T follicular helper cell (primary cell): ENCODE results near the gene FZD10.

Source experiments
- DNase-seq: peaks from one replicate; pipeline ENCODE4 v3.0.0-alpha.2; 2020; ENCODE audit warnings: low read depth

The FZD10 gene

DNA sequence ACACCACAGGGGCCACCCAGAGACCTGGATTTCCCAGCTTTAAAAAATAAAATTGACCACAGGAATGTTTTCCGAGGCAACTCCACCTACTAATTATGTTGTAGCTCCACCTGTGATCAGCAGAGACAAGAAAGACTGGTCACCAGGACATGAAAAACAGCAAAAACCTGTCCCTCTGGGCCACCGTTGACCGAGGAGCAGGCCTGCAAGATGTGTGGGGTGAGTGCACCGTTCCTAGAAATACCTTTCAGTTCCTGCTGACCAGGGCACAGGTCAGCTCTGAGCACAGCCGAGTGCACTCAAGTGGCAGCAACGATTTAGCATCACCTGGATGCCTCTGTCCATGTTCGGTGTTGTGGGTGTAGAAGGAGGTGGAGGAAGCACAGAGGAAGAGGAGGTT is 16.9 kb downstream of the FZD10 start:
- DNase-seq: no peak

DNA sequence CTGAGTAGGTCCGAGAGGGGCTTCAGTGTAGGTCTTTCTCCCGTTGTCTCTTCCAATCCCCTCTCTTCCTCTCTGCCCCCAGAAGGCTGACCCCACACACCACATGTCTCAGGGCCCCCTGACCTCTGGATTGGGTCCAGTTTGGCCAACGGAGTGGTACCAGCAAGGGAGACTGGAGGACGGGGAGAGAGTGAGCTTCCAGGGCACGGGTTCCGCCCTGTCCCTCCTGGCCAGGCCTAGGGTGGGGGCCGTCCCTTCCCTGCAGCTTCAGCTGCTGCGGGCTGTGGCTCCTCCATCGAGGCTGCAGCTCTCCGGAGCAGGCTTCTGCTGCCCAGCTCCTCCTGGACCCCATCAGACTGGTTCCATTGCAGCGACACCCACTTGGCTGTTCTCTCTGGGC is 17.4 kb downstream of the FZD10 start:
- no peak for DNase-seq

DNA sequence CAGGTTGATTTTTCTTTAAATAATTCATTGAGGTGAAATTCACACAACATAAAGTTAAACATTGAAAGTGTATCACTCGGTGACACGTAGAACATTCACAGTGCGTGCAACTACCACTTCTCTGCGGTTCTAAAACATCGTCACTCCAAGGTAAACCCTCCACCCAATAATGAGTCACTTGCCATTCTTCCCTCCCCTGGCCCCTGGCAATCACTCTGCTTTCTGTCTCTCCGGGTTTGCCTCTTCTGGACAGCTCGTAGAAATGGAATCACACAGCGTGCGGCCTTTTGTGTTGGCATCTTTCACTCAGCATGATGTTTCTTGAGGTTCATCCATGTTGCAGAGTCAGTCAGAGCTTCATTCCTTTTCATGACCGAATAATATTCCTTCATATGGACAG is 18.9 kb downstream of the FZD10 start:
- no peak for DNase-seq

DNA sequence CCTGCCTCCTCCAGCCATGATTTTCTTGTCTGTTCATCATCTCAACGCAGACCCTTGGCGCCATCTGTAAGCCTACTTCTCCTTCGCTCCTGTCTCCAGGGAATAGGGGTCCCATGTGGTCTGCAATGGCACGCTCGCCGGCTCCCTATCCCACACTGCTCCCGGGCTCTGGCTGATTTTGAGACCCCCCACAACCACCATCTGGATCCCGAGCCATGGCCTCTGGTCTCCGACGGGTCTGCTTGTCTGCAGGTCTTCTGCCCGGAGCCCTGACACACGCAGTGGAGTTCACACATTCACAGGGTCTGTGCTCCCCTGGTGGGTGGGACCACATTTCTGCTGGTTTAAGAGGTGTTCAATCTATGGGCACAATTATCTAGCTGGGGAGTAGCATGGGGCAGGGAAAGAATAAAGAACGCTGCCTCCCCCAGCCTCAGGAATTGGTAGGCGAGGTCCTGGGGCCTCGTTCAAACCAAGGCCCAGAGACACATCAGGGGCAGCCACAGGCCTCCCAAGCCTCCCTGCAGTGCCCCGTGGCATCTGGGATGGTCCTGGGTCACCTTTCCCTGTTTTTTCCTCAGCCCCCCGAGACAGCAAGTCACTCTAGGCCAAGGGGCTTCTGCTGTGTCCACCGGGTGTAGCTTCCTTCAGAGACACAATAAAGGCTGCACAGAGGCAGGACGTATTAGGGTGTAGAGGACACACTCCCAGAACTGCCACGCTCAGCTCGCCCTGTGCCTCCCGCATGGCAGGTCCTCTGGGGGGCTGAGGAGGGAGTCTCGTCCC is 21.5 kb downstream of the FZD10 start:
- DNase-seq: no peak

DNA sequence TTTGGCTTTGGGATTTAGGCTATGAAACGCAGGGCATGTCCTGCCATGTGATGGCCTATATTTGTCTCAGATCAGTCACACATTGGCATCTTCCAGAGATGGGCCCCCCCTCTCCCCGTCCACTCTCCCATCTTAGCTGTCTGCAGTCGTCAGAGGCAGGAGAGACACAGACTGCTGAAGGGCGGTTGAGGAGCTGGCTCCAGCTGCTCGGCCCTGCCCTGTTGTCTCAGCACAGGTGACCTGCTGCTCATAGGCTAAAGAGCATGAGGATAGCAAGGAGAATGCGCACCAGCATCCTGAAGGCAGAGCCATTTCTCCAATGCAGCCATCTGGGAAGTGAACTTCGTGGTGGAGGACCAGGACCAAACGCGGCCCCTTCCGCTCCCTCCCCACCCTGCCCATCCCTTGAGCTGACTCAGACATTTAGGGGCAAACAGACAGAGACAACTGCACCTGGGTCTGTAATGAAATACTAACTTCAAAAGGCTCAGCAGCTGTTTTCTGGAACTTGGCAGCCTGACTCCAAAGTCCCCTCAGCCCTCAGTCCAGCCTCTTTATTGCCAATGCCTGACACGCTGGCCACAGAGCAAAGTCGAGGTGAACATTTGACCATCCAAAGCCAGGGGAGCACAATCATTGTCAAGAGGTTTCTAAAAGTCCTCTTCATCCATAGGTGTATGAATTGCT is 22.3 kb downstream of the FZD10 start:
- DNase-seq: no peak

DNA sequence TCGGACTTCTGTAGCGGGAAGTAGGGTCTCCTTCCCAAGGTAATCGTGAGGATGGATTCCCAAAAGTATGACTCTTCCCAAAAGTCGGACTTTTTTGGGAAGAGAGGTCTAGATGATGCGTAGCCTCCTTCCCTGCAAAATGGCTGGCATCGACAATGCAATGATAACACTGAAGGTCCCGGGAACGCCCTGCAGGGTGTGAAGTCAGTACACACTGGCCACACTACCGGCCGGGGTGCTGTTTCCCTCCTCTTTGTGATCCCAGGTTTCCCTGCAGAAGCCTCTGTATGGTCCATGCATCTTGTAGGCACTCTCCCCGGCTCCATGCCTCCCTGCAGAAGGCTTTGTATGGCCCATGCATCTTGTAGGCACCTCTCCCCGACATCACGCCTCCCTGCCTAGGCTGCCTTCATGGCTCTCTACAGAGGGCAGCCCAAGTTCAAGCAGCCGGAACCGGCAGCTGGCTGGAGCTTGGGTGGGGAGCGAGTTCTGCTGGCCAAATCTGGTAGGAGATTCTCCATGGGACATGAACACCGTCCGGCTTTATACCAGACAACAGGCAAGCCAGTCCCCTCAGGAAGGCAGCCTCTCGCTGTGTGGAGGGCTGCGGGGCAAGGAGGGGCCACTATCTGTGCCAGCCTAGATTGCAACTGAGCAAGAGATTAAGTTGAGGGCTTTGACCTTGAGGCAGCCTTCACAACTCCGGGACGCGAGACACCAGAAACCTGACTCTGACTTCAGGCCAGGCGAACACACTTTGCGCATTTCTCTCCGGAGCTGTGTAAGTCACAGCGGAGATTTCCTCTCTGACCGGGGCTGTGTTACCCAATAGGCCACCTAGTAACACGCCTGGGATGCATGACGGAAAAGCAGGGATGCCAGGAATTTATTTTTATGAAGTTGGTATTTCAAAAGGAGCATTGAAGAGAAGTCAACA is 23.5 kb downstream of the FZD10 start:
- DNase-seq: no peak

DNA sequence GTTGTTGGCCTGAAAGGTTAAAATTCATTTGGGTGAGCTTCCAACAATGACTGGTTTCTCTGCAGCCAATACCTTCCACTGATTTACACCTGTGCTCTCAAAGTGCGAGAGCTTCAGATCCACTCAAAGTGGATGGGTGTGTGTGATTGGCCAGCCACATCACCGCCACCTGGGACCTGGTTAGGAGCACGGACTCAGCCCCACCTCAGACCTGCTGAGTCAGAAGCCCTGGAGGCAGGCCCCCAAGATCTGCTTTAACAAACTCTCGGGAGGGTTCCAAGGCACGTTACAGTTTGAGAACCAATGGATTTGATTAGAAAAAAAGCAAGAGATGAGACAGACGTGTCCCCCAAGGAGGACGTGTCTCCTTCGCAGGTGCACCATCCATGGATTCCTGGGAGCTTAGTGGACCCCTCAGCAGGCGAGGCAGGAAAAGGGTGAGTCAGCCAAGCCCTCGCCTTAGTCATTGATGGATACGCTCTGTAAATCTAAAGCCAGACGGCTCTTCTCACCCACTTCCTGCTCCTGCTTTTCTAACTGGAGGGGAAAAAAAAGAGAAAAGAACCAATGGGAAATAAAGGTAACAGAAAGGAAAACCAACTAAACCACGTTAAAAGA is 24.5 kb downstream of the FZD10 start:
- no peak for DNase-seq

DNA sequence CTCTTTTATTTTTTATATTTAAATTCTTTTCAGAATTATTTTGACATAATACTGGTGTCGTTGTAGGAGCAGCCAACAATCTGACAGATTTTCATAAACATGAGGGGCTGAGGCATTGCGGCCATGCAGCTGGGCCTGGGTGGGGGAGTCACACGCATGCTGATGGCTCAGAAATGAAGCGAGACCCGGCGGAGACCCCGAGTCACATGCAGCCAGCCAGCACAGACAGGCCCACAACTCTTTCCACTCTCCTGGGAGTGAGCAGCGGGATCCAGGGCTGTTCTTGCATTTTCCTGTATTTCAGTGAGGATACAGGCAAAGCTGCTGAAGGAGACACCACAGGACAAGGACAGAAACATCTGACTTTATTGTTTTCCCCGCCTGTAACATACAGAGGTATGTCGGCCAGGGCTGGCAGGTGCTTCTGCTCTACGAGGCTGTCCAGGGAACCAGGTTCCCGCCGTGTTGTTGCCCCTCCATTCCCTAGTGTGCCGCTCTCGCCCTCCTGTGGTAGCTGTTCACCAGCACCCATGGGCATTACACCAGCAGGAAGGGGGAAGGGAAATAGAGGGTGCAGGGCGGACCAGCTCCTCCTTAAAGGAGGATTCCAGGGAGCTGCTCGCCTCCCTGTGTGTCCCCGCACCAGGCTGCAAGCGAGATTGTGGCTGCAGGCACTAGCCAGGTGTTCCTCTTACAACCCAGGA is 30.5 kb downstream of the FZD10 start:
- DNase-seq: no peak

DNA sequence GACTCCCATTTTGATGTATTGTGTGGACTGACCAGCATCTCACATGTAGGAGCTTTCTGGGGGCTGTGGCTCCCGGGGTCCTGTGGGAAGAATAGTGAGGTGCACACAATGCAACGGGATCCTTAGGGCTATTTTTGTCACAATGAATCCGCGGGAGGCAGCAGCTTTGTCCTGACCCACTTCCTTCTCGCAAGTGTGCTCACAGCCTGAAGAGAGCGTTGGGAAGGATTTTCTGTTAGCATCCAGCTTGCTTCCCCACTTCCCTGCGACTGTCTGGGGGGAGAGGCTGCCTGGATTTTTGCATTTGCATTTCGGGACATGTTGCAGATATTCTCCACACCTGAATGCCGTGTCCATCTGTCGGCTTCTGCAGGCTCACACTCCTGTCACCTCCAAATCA is 31.9 kb downstream of the FZD10 start:
- no peak for DNase-seq

DNA sequence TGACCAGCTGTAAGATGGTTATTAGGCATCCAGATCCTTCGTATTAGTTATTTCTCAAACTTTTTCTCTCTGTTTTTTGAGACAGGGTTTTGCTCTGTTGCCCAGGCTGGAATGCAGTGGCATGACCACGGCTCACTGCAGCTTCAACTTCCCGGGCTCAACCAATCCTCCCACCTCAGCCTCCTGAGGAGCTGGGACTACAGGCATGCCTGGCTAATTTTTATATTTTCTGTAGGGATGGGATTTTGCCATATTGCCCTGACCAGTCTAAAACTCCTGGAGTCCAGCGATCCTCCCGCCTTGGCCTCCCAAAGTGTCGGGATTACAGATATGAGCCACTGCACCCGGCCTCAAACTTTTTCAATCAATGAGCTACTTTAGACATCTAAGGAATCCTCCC is 33.1 kb downstream of the FZD10 start:
- no peak for DNase-seq

DNA sequence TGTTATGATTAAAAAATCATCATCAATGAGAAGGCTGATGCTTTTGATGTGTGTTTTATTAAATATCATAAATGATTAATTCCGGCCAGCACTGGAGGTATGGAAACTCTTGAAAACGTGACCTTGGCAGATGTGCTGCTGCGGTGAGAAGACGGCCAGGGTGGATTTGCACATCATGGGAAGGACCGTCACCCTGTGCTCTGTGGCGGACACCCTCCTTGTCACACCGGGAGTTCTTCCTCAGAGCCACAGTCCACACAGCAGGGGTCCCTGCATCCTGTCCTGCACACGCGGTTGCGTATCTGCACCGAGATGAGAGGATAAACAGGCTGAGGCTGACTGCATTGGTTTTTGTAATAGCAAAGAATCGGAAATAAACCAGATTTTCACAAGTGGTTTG is 33.5 kb downstream of the FZD10 start:
- no peak for DNase-seq

DNA sequence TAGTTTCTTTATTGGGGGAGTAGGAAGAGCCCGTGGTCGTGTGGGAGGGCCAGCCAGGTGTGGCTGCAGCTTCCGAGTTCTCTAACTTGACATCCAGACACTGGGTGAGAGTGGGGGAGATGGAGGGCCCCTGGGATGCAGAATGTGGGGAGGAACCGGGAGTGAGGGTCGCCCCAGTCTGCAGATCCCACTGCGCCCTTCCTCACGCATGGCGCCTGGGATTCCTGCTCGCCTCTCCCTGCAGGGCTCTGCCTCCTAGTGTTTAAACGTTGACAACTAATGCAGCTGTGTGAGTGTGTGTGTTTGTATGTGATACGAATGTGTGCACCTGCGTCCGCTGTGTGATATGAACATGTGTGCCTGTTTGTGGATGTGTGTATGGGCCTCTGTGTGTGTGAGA is 34.6 kb downstream of the FZD10 start:
- DNase-seq: no peak

DNA sequence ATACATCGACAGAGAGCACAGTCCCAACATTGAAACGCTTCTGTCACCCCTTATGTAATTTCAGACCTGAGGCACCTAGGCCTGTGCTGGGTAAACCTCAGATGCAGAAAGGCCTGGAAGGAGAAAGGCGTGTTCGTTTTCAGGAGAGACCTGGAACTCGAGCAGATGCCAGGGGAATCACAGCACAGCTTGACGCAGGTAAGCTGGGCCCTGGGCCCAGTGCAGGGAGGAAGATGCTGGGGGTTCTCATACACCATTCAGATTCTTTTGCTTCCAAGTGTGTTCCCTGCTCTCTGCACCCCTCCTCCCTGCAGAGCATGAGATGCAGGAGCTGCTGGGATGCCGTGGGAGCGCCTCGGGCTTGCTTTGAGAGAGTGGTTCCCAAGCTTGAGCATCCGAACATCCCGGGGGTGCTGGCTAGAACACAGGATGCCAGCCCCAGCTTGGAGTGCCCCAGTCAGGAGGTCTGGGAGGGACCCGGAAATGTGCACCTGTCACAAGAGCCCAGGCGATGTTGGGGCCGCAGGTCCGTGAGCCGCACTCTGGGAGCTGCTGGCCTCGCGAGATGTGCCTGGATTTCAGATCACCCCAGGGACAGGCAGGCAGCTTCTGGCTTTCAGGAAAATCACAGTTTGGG is 35.9 kb downstream of the FZD10 start:
- no peak for DNase-seq

DNA sequence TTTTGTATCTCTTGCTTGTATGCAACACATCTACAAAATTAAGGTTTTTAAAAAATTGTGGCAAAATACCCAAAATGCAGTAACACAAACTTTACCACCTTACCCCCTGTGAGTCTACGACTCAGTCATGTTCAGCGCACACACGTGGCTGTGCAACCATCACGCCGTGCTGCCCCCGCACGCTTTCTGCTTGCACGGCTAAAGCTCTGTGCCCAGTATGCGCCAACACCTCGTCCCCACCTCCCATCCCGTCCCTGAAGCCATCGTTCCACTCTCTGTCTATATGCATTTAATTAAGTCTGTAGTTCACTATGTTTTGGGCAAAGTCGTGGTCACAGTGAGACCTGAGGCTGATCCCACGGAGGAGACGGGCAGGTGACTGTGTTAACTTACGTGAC is 36.4 kb downstream of the FZD10 start:
- no peak for DNase-seq

DNA sequence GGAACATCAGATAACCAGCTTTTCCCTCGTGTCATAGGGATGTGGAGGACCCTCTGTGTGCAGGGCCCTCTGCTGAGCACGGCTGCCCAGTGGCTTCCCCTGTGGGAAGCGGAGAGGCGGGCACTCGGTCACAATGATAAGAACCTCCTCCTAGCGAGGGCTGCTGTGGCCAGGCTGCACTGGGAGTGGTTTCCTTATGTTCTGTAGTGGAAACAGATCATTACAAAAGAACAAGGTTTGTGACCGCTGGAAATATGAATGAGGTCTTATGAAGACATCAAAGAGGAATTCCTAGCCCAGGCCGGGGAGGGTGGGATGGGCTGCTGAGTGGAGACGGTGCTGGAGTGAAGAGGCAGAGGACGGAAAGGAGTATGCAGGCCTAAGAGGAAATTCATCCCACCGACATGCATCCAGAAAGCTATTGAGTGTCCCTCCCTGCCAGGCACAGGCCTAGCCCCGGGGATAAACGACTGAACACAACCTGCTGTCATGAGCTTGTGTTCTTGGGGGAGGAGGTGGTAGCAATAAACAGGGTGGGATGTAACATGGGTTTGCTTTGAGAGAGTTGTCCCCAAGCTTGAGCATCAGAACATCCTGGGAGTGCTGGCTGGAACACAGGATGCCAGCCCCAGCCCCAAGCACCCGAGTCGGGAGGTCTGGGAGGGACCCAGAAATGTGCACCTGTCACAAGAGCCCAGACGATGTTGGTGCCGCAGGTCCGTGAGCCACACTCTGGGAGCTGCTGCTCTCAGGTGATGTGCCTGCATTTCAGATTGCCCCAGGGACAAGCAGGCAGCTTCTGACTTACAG is 37.5 kb downstream of the FZD10 start:
- DNase-seq: no peak

DNA sequence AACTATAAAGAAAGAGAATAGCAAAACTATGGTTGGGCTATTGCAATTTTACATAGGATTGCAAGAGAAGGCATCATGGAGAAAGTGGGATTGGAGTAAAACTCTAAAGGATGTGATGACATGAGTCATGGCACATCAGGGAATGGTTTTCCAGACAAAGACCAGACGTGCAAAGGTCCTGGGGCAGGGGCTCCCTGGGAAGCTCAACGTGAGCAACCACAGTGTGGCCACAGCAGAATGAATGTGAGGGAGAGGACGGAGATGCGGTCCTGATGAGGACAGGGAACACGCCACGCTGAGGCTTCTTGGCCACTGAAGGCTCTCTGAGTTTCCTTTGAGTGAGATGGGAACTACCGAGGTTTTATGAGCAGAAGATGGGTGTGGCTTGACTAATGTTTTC is 38.2 kb downstream of the FZD10 start:
- no peak for DNase-seq

DNA sequence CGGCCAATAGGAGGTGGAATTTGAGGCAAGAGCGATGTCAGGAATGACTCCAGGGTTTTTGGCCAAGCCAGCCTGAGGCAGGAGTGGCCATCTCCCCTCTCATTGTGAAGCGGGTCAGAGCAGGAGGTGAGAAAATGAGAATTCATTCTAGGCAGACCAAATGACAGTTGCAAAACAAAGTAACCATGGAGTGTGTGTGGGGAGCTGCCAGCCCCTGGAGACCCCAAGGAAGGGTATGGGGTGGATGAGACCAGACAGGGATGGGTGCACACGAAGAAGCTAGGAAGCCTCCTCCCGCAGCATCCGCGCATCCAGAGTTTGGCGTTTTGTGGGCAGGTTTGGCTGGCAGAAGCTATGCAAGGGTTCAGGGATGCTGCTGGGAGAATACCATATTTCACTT is 38.8 kb downstream of the FZD10 start:
- no peak for DNase-seq

DNA sequence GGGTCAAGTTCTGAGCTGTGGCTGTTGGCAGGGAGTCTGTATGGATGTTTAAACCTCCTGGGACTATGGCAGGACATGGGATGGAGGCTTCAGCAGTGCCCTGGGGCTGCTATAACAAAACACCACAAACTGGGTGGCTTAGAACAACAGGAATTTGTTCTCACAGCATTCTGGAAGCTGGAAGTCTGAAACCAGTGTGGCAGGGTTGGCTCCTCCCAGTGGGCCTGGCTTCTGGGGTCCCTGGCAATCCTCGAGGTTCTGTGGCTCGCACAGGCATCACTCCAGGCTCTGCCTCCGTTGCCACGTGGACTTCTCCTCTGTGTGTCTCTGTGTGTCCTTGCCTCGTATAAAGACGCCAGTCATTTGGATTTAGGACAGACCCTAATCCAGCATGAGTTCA is 39.9 kb downstream of the FZD10 start:
- no peak for DNase-seq

DNA sequence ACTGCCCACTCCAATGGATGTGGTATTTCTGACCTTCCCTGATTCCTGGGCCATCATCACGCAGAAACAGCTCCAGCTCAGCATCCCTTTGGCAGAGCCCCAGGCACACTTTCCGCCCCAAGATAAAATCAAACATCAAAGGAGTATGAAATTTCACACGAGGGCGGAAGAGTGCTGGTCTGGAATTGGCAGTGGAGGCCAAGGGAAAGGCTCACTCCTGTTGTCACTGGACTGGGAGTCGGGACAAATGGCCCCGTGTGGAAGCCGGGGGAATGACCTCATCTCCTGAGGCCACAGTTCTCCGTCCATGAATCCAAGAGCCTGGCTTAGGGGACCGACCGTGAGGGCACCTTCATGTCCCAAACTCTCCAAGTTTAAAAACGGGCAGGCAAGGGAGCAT is 40.9 kb downstream of the FZD10 start:
- DNase-seq: no peak

DNA sequence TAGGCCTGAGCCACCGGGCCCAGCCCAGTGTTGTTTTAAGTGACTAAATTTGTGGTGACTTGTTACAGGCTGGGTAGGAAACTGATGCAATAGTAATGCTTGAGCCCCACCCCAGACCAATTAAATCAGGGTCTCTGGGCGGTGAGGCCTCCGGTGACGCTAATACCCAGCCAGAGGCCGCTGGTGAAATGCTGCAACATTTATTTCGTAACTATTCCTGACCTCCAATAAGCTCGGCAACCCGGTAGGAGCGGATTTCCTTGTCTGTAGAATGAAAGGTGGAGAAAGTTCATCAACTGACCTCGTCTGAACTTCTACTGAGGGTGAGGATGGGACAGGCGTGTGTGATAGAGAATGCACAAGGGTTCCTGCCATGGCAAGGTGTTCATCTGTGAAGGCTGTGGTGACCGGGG is 42.3 kb downstream of the FZD10 start:
- no peak for DNase-seq
